ENCODE data around the gene PELI3. TPM values are rescaled to one million over a fixed set of nuclear protein-coding genes. Genes with fewer than 3 reads are reported as not detected.

Gene PELI3
- total RNA-seq, 1 experiment from 2014 or later, result 21.1 TPM

DNA sequence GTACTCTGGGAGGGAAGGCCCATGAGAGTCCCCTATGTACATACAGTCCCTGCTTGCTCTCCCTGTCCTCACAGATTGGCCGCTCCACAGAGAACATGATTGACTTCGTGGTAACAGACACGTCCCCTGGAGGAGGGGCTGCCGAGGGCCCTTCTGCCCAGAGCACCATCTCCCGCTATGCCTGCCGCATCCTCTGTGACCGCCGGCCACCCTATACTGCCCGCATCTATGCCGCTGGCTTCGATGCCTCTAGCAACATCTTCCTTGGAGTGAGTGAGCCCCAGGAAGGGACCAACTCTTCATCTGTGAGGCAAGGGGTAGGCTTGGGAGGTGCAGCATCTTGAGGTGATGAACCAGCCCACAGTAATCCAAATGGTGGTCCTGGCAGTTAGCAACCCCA lies 6.5 kb downstream of the PELI3 start:
- Mint-ChIP-seq H3K4me3 (ENCODE audit: unreplicated experiment) (no peak overlapping the region), H3K36me3 (ENCODE audit: insufficient read depth, unreplicated experiment) (peaks cover 35% of the 10 kb centered on the region), H3K27me3 (ENCODE audit: insufficient read depth, unreplicated experiment) (no peaks in the 10 kb centered on the region), H3K9me3 (ENCODE audit: unreplicated experiment) (no peaks in the 10 kb centered on the region), H3K27ac (ENCODE audit: unreplicated experiment) (no peak overlapping the region), H3K4me1 (ENCODE audit: low read depth, unreplicated experiment) (no peaks in the 10 kb centered on the region)
- Histone ChIP-seq H3K27me3 (replicated peaks; ENCODE audit: control insufficient read depth, insufficient read depth, low read length) (no peaks in the 10 kb centered on the region; the same call in 1 of the 2 replicates), H3K9me3 (no peaks in the 10 kb centered on the region), H3K4me3 (ENCODE audit: low read depth, low read length) (no peak overlapping the region), H3K36me3 (ENCODE audit: control insufficient read depth, insufficient read depth, low read length) (no peaks in the 10 kb centered on the region), H3K4me1 (no peaks in the 10 kb centered on the region; the same call in 1 of the 2 replicates)
- intact Hi-C loops (cut with micrococcal nuclease; ENCODE audit: unreplicated experiment), result no loop called here
- ChIA-PET CTCF (no interaction called here), POLR2A (no interaction called here)
- DNase-seq, result no peak
- TF ChIP-seq, protein P1, sequence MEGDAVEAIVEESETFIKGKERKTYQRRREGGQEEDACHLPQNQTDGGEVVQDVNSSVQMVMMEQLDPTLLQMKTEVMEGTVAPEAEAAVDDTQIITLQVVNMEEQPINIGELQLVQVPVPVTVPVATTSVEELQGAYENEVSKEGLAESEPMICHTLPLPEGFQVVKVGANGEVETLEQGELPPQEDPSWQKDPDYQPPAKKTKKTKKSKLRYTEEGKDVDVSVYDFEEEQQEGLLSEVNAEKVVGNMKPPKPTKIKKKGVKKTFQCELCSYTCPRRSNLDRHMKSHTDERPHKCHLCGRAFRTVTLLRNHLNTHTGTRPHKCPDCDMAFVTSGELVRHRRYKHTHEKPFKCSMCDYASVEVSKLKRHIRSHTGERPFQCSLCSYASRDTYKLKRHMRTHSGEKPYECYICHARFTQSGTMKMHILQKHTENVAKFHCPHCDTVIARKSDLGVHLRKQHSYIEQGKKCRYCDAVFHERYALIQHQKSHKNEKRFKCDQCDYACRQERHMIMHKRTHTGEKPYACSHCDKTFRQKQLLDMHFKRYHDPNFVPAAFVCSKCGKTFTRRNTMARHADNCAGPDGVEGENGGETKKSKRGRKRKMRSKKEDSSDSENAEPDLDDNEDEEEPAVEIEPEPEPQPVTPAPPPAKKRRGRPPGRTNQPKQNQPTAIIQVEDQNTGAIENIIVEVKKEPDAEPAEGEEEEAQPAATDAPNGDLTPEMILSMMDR (IDR thresholded peaks at IDR 0.05; ENCODE audit: insufficient read depth in 1 of 2, low read depth in 1 of 2, low read length in 1 of 2, severe bottlenecking in 1 of 2, unreplicated experiment in 1 of 2), result no peak
- no TSS peak for BruUV-seq (replicated peaks)

DNA sequence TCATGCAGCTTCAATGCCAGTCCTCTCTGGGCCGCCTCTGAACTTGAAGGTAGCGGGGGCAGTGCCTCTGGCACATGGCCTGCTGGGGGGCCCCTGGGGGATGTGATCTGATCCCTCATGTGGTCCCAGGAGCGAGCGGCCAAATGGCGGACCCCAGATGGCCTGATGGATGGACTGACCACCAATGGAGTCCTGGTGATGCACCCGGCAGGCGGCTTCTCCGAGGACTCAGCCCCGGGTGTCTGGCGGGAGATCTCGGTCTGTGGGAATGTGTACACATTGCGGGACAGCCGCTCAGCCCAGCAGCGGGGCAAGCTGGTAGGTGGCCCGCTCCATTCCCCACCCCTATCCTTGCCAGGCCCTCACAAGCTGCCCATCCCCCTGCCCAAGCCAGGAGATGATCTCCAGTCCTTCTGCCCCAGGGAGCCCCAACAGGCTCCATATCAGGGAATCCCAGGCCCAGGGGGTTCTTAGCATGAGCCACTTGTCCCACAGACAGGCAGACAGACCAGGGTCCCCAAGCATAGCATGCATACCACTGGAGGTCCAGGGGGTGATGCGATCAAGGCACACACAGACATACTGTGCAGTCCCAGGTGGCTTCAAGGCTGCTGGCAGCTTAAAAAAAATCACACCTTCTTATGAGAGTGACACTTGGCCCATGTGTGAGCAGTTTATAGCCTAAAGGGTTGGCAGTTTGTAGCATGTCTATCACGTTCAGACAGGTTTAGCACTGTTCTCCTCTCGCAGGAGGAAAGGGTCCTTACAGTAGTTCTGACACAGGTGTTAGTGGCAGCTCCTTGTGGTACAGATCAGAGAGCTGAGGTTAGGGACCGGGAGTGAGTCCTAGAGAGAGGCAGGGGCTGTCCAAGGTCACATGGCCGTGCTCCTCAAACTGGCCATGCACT lies 7.2 kb downstream of the PELI3 start:
- TF ChIP-seq, protein P1 (IDR thresholded peaks at IDR 0.05; ENCODE audit: insufficient read depth in 1 of 2, low read depth in 1 of 2, low read length in 1 of 2, severe bottlenecking in 1 of 2, unreplicated experiment in 1 of 2), result no peak
- H3K4me1 ChIP-seq, result peaks cover 3% of the 10 kb centered on the region; the same call in 1 of the 2 replicates
- H3K27me3 Mint-ChIP-seq (ENCODE audit: insufficient read depth, unreplicated experiment), result no peaks in the 10 kb centered on the region
- POLR2A ChIA-PET, result interaction anchor here (0.5 kb wide), 1 partner anchor 325 kb away, joined by 8 read pairs; no protein-coding TSS in a partner anchor
- DNase-seq, result peak in 1 of 2 experiments; percentile 49
- no TSS peak for BruUV-seq (replicated peaks)
- no peak overlapping the region for H3K4me3 ChIP-seq (ENCODE audit: low read depth, low read length)
- CTCF ChIA-PET, result interaction anchor here (0.6 kb wide), 1 partner anchor 205 kb away, joined by 3 read pairs; no protein-coding TSS in a partner anchor
- H3K9me3 ChIP-seq, result no peaks in the 10 kb centered on the region
- H3K27ac Mint-ChIP-seq (ENCODE audit: unreplicated experiment), result no peak overlapping the region
- peaks cover 5% of the 10 kb centered on the region for H3K4me1 Mint-ChIP-seq (ENCODE audit: low read depth, unreplicated experiment)
- no peak overlapping the region for H3K4me3 Mint-ChIP-seq (ENCODE audit: unreplicated experiment)
- no peaks in the 10 kb centered on the region for H3K36me3 ChIP-seq (ENCODE audit: control insufficient read depth, insufficient read depth, low read length)
- H3K36me3 Mint-ChIP-seq (ENCODE audit: insufficient read depth, unreplicated experiment), result peaks cover 41% of the 10 kb centered on the region
- no peaks in the 10 kb centered on the region; the same call in 1 of the 2 replicates for H3K27me3 ChIP-seq (replicated peaks; ENCODE audit: control insufficient read depth, insufficient read depth, low read length)
- no peaks in the 10 kb centered on the region for H3K9me3 Mint-ChIP-seq (ENCODE audit: unreplicated experiment)
- intact Hi-C loops (cut with micrococcal nuclease; ENCODE audit: unreplicated experiment), result no loop called here

DNA sequence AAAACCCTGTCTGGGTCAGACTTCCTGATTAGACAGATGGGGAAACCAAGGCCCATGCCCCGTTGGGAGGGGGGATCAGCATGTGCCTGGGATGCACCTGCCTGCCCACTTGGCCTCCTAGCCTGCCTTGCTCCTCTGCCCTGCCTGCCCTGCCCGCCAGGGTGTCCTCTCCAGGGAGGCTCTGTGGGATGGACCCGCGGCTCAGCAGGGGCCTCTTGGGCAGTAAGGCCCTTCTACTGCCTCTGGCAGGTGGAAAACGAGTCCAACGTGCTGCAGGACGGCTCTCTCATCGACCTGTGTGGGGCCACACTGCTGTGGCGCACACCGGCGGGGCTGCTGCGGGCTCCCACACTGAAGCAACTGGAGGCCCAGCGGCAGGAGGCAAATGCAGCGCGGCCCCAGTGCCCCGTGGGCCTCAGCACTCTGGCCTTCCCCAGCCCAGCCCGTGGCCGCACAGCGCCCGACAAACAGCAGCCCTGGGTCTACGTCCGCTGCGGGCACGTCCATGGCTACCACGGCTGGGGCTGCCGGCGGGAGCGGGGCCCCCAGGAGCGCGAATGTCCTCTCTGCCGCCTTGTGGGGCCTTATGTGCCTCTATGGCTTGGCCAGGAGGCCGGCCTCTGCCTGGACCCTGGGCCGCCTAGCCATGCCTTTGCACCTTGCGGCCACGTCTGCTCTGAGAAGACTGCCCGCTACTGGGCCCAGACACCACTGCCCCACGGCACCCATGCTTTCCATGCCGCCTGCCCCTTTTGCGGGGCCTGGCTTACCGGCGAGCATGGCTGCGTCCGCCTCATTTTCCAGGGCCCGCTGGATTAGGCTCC lies 8.9 kb downstream of the PELI3 start:
- peaks cover 6% of the 10 kb centered on the region; the same call in 1 of the 2 replicates for H3K4me1 ChIP-seq
- ChIA-PET POLR2A (no interaction called here), CTCF (interaction anchor here (0.6 kb wide), 2 partner anchors 9 to 147 kb away, joined by 4 read pairs; partner anchors contain the start of gene PELI3)
- H3K27me3 ChIP-seq (replicated peaks; ENCODE audit: control insufficient read depth, insufficient read depth, low read length), result no peaks in the 10 kb centered on the region
- no peaks in the 10 kb centered on the region for H3K9me3 ChIP-seq
- H3K4me3 Mint-ChIP-seq (ENCODE audit: unreplicated experiment), result no peak overlapping the region
- H3K36me3 ChIP-seq (ENCODE audit: control insufficient read depth, insufficient read depth, low read length), result no peaks in the 10 kb centered on the region
- H3K27ac Mint-ChIP-seq (ENCODE audit: unreplicated experiment), result no peak overlapping the region
- H3K9me3 Mint-ChIP-seq (ENCODE audit: unreplicated experiment), result no peaks in the 10 kb centered on the region
- H3K4me3 ChIP-seq (ENCODE audit: low read depth, low read length), result no peak overlapping the region
- H3K27me3 Mint-ChIP-seq (ENCODE audit: insufficient read depth, unreplicated experiment), result no peaks in the 10 kb centered on the region
- BruUV-seq (replicated peaks), result no TSS peak
- H3K36me3 Mint-ChIP-seq (ENCODE audit: insufficient read depth, unreplicated experiment), result peaks cover 53% of the 10 kb centered on the region
- TF ChIP-seq, protein P1 (IDR thresholded peaks at IDR 0.05; ENCODE audit: insufficient read depth in 1 of 2, low read depth in 1 of 2, low read length in 1 of 2, severe bottlenecking in 1 of 2, unreplicated experiment in 1 of 2), result no peak
- intact Hi-C loops (cut with micrococcal nuclease; ENCODE audit: unreplicated experiment), result no loop called here
- peaks cover 10% of the 10 kb centered on the region for H3K4me1 Mint-ChIP-seq (ENCODE audit: low read depth, unreplicated experiment)
- DNase-seq, result peak in 1 of 2 experiments; percentile 43

Measured in Caco-2 (cell line).